Progenitor cell of endocrine pancreas (in vitro differentiated cells): ENCODE results near the gene RNLS. TPM values are rescaled to one million over a fixed set of nuclear protein-coding genes. Genes with fewer than 3 reads are reported as not detected.

Source experiments
- DNase-seq: peaks from one replicate; pipeline ENCODE4 v3.0.0; 2021; ENCODE audit warnings: low spot score; ENCODE audit not compliant: unreplicated experiment
- H3K27ac Mint-ChIP-seq: 2 replicates; pipeline ENCODE4 v1.8.0; 2021; ENCODE audit warnings: mild to moderate bottlenecking, moderate library complexity, mixed read lengths
- H3K27me3 Mint-ChIP-seq: 2 replicates; pipeline ENCODE4 v1.8.0; 2021; ENCODE audit warnings: mixed read lengths
- H3K36me3 Mint-ChIP-seq: 2 replicates; pipeline ENCODE4 v1.8.0; 2022; ENCODE audit warnings: mixed read lengths; ENCODE audit not compliant: insufficient read depth
- H3K4me1 Mint-ChIP-seq: 2 replicates; pipeline ENCODE4 v1.8.0; 2021; ENCODE audit warnings: low read depth, mixed read lengths
- H3K4me3 Mint-ChIP-seq: 2 replicates; pipeline ENCODE4 v1.8.0; 2021; ENCODE audit warnings: low read depth, mild to moderate bottlenecking, moderate library complexity, mixed read lengths
- H3K9me3 Mint-ChIP-seq: 2 replicates; pipeline ENCODE4 v1.8.0; 2021; ENCODE audit warnings: low read depth, mixed read lengths
- CTCF ChIP-seq: fragments of 200-600 bp; sonication (generic); IDR thresholded peaks from one replicate; pipeline ENCODE4 v1.5.0; 2021; ENCODE audit warnings: antibody characterized with exemption, mild to moderate bottlenecking; ENCODE audit not compliant: unreplicated experiment
- total RNA-seq: library from RNA; stranded (reverse); gene quantifications from 2 replicates; pipeline ENCODE4 v1.2.1, GENCODE V29; 2021

The RNLS gene
- total RNA-seq, 1 donor from 2014 or later, result 7.5 TPM

- Mint-ChIP-seq H3K9me3 (peaks cover 8% of the 10 kb centered on the region), H3K27me3 (no peaks in the 10 kb centered on the region)
These were observed 100.9 kb downstream of the RNLS start for GRCh38 chr10:88482220-88482619.

GRCh38 chr10:88478256-88478655 is 104.9 kb downstream of the RNLS start:
- Mint-ChIP-seq H3K9me3 (peaks cover 3% of the 10 kb centered on the region), H3K36me3 (no peaks in the 10 kb centered on the region), H3K27ac (no peak overlapping the region), H3K27me3 (no peaks in the 10 kb centered on the region), H3K4me1 (peaks cover 8% of the 10 kb centered on the region), H3K4me3 (no peak overlapping the region)
- DNase-seq, result no peak
- no peak for TF ChIP-seq CTCF

More at GRCh38 chr10:88482220-88482619, 100.9 kb downstream of the RNLS start:
- Mint-ChIP-seq H3K36me3 (no peaks in the 10 kb centered on the region), H3K4me1 (no peaks in the 10 kb centered on the region), H3K27ac (no peak overlapping the region), H3K4me3 (no peak overlapping the region)
- TF ChIP-seq CTCF, result no peak
- no peak for DNase-seq

- Mint-ChIP-seq H3K27ac (no peak overlapping the region), H3K4me3 (no peak overlapping the region), H3K9me3 (peaks cover 3% of the 10 kb centered on the region), H3K36me3 (no peaks in the 10 kb centered on the region), H3K27me3 (no peaks in the 10 kb centered on the region), H3K4me1 (peaks cover 8% of the 10 kb centered on the region)
- no peak for DNase-seq
- no peak for TF ChIP-seq CTCF
These were observed 105.6 kb downstream of the RNLS start for GRCh38 chr10:88477343-88478085.

- Mint-ChIP-seq H3K36me3 (no peaks in the 10 kb centered on the region), H3K4me3 (no peak overlapping the region), H3K9me3 (peaks cover 6% of the 10 kb centered on the region), H3K4me1 (peaks cover 8% of the 10 kb centered on the region), H3K27me3 (no peaks in the 10 kb centered on the region), H3K27ac (no peak overlapping the region)
- TF ChIP-seq CTCF, result no peak
- DNase-seq, result no peak
These were observed 108.0 kb downstream of the RNLS start for GRCh38 chr10:88474884-88475844.
